ENCODE data around the gene F11R. TPM values are rescaled to one million over a fixed set of nuclear protein-coding genes. Genes with fewer than 3 reads are reported as not detected.
"Not testable (repeated sequence)": the region's sequence is repeated elsewhere in the genome, so short reads cannot be mapped to it uniquely, and the experiment has no call there.

F11R gene
- total RNA-seq, 1 donor from 2014 or later, result 269 TPM

DNA sequence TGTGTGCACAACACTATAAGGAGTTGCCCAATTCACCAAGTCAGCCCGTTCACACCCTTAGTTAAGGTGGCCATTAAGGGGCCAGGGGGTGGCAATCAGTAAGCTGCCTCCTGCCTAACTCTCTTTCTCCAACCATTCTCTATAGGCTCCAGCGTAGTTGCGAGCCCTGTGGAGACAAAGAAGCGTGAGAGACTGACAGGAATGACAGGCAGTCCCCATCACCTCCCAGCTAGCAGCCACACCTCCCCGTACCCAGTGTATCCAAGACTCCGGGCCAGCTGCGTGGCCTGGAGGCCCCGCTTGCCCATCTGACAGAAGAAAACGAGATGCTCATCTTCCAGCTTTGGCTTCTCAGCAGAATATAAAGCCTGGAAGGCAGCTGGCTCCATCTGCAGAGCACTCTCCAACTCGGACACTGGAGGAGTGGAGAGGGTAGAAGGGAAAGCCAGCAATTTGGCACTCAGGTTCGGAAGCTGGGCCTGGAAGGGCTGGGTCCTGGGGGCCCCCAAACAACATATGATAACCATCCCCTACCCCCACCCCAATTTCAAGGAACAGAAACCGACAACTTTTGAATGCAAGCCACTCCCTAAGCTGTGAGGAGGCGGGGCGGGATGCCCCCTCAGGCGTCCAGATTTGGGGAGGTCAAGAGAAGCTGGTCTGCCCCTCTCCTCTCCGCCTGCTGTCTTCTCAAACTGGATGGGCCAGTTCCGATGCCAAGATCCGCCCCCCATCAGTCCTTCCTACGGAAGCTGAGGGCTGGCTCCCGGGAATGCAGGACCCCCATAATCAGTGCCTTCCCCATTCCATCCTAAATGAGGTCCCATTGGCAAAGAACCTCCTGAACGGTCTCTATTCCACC, 16.9 kb upstream of the F11R start:
- DNase-seq (ENCODE audit: low read depth), result peak; percentile 40
- TF ChIP-seq, protein P1, sequence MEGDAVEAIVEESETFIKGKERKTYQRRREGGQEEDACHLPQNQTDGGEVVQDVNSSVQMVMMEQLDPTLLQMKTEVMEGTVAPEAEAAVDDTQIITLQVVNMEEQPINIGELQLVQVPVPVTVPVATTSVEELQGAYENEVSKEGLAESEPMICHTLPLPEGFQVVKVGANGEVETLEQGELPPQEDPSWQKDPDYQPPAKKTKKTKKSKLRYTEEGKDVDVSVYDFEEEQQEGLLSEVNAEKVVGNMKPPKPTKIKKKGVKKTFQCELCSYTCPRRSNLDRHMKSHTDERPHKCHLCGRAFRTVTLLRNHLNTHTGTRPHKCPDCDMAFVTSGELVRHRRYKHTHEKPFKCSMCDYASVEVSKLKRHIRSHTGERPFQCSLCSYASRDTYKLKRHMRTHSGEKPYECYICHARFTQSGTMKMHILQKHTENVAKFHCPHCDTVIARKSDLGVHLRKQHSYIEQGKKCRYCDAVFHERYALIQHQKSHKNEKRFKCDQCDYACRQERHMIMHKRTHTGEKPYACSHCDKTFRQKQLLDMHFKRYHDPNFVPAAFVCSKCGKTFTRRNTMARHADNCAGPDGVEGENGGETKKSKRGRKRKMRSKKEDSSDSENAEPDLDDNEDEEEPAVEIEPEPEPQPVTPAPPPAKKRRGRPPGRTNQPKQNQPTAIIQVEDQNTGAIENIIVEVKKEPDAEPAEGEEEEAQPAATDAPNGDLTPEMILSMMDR (IDR thresholded peaks at IDR 0.05; ENCODE audit: insufficient read depth, low read length, severe bottlenecking), result no peak
- Histone ChIP-seq H3K27me3 (ENCODE audit: control insufficient read depth, insufficient read depth, low read length) (no peaks in the 10 kb centered on the region), H3K36me3 (ENCODE audit: control insufficient read depth, insufficient read depth, low read length) (peaks cover 21% of the 10 kb centered on the region), H3K4me3 (ENCODE audit: low read depth, low read length) (peak overlapping the region; percentile 93)
- FAIRE-seq, result no peak

DNA sequence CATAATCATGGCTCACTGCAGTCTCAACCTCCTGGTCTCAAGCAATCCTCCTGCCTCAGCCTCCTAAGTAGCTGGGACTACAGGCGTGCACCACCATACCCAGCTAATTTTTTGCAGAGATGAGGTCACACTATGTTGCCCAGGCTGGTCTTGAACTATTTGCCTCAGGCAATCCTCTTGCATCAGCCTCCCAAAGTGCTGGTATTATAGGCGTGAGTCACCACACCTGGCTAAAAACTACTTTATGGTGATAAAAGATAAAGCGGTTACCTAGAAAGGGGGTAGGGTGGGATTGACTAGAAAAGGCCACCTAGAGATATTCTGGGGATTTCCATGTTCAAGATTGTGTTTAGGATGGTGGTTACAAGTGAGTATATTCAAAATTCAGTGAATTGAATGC, 12.8 kb upstream of the F11R start:
- TF ChIP-seq, protein P1 (IDR thresholded peaks at IDR 0.05; ENCODE audit: insufficient read depth, low read length, severe bottlenecking), result no peak
- Histone ChIP-seq H3K4me3 (ENCODE audit: low read depth, low read length) (no peak overlapping the region), H3K36me3 (ENCODE audit: control insufficient read depth, insufficient read depth, low read length) (no peaks in the 10 kb centered on the region), H3K27me3 (ENCODE audit: control insufficient read depth, insufficient read depth, low read length) (no peaks in the 10 kb centered on the region)
- FAIRE-seq (peak; percentile 18), DNase-seq (ENCODE audit: low read depth) (peak; percentile 83)

DNA sequence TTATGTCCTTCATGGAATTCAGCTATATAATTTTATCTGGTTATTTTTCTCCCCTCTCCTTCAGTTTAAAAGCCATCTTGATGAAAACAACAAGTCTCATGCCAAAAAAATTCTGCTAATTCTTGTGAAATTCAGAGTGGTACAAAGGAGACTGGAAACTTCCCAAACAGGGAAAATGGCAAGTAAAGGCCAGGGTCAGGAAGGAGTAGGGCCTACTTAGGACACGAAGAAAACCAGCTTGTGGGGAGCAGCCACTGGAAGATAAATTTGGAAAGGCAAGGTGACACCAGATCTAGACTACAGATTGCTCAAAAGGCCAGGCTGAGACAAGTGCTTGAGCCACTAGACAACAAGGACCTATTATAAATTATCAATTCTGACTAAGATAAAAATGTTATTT, 11.5 kb upstream of the F11R start:
- no peak for FAIRE-seq

DNA sequence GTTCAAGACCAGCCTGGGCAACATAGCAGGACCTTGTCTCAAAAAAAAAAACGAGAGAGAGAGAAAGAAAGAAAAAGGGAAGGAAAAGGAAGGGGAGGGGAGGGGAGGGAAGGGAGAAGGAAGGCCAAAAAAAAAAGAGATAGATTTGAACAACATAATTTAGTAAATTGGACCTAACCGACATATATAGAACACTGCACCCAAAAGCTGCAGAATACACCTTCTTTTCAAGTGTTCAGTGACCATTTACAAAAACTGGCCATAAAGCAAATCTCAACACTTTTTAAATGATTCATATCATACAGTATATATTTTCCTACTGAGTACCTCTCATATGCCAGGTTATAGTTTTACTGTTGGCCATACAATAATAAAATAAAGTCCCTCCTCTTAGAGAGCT, 10.9 kb upstream of the F11R start:
- Histone ChIP-seq H3K4me3 (ENCODE audit: low read depth, low read length) (no peak overlapping the region), H3K27me3 (ENCODE audit: control insufficient read depth, insufficient read depth, low read length) (no peaks in the 10 kb centered on the region), H3K36me3 (ENCODE audit: control insufficient read depth, insufficient read depth, low read length) (no peaks in the 10 kb centered on the region)
- FAIRE-seq (no peak), DNase-seq (ENCODE audit: low read depth) (no peak)
- TF ChIP-seq, protein P1 (IDR thresholded peaks at IDR 0.05; ENCODE audit: insufficient read depth, low read length, severe bottlenecking), result no peak

More for the DNA sequence above, 11.5 kb upstream of the F11R start:
- DNase-seq (ENCODE audit: low read depth), result no peak
- Histone ChIP-seq H3K4me3 (ENCODE audit: low read depth, low read length) (no peak overlapping the region), H3K36me3 (ENCODE audit: control insufficient read depth, insufficient read depth, low read length) (no peaks in the 10 kb centered on the region), H3K27me3 (ENCODE audit: control insufficient read depth, insufficient read depth, low read length) (no peaks in the 10 kb centered on the region)
- TF ChIP-seq, protein P1 (IDR thresholded peaks at IDR 0.05; ENCODE audit: insufficient read depth, low read length, severe bottlenecking), result no peak

DNA sequence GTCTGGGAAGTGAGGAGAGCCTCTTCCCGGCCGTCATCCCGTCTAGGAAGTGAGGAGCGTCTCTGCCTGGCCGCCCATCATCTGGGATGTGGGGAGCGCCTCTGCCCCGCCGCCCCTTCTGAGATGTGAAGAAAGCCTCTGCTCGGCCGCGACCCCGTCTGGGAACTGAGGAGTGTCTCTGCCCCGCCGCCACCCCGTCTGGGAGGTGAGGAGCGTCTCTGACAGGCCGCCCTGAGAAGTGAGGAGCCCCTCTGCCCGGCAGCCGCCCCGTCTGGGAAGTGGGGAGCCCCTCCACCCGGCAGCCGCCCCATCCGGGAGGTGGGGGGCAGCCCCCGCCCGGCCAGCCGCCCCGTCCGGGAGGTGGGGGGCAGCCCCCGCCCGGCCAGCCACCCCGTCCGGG, 8.5 kb upstream of the F11R start:
- not testable (repeated sequence) for H3K4me3 ChIP-seq (ENCODE audit: low read depth, low read length); H3K27me3 ChIP-seq (ENCODE audit: control insufficient read depth, insufficient read depth, low read length); DNase-seq (ENCODE audit: low read depth); H3K36me3 ChIP-seq (ENCODE audit: control insufficient read depth, insufficient read depth, low read length); FAIRE-seq

DNA sequence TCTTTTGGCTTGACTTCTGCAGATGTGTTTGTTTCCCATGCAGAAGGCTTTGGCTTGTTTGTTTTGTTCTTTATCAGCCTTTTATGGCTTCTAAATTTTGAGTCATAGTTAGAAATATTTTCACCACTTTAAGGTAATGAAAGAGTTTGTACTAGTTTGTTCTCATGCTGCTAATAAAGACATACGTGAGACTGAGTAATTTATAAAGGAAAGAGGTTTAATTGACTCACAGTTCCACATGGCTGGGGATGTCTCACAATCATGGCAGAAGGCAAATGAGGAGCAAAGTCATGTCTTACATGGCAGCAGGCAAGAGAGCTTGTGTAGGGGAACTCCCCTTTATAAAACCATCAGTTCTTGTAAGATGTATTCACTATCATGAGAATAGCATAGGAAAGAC, 6.0 kb upstream of the F11R start:
- H3K4me3 ChIP-seq (ENCODE audit: low read depth, low read length); H3K36me3 ChIP-seq (ENCODE audit: control insufficient read depth, insufficient read depth, low read length); FAIRE-seq; H3K27me3 ChIP-seq (ENCODE audit: control insufficient read depth, insufficient read depth, low read length): not testable (repeated sequence)
- peak; percentile 77 for DNase-seq (ENCODE audit: low read depth)

DNA sequence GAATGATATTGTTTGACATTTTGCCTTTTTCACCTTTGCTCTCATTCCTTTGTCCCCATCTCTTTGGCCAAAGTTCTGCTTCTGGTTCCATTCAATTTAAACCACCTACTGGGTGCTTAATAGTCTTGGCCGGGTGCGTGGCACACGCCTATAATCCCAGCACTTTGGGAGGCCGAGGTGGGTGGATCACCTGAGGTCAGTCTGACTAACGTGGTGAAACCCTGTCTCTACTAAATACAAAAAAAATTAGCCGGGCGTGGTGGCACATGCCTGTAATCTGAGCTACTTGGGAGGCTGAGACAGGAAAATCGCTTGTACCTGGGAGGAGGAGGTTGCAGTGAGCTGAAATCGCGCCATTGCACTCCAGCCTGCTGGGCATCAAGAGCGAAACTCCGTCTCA, 1.5 kb upstream of the F11R start:
- not testable (repeated sequence) for H3K27me3 ChIP-seq (ENCODE audit: control insufficient read depth, insufficient read depth, low read length); H3K36me3 ChIP-seq (ENCODE audit: control insufficient read depth, insufficient read depth, low read length); FAIRE-seq; H3K4me3 ChIP-seq (ENCODE audit: low read depth, low read length)
- peak; percentile 78 for DNase-seq (ENCODE audit: low read depth)

Measured in bronchial epithelial cell (primary cell).